Neuronal stem cell (in vitro differentiated cells): ENCODE measurements around the gene LDLRAD1.

Experiments used
- DNase-seq: peaks from one replicate; pipeline ENCODE4 v3.0.0-alpha.2; 2013; ENCODE audit warnings: low spot score
- H2AFZ ChIP-seq: one replicate; pipeline ENCODE4 v1.6.1; 2013; ENCODE audit warnings: mild to moderate bottlenecking, low read length, inconsistent platforms
- H2AK5ac ChIP-seq: 2 replicates; pipeline ENCODE4 v1.6.1; 2013; ENCODE audit warnings: low read depth, mild to moderate bottlenecking, inconsistent platforms, low read length, moderate library complexity, mixed read lengths
- H2BK120ac ChIP-seq: 2 replicates; pipeline ENCODE4 v1.6.1; 2013; ENCODE audit warnings: low read depth, mild to moderate bottlenecking, inconsistent platforms, low read length, moderate library complexity, mixed read lengths
- H2BK12ac ChIP-seq: one replicate; pipeline ENCODE4 v1.6.1; 2013; ENCODE audit warnings: low read length, inconsistent platforms
- H2BK15ac ChIP-seq: 2 replicates; pipeline ENCODE4 v1.6.1; 2013; ENCODE audit warnings: mild to moderate bottlenecking, low read length, inconsistent platforms, mixed read lengths
- H2BK5ac ChIP-seq: one replicate; pipeline ENCODE4 v1.6.1; 2013; ENCODE audit warnings: inconsistent platforms, mild to moderate bottlenecking, low read length, moderate library complexity
- H3K14ac ChIP-seq: one replicate; pipeline ENCODE4 v1.6.1; 2013; ENCODE audit warnings: low read length, inconsistent platforms
- H3K18ac ChIP-seq: 2 replicates; pipeline ENCODE4 v1.6.1; 2013; ENCODE audit warnings: low read length, inconsistent platforms
- H3K23ac ChIP-seq: 2 replicates; pipeline ENCODE4 v1.6.1; 2013; ENCODE audit warnings: low read depth, mild to moderate bottlenecking, mixed read lengths, low read length, inconsistent platforms; ENCODE audit not compliant: poor library complexity
- H3K27ac ChIP-seq: replicated peaks from 3 replicates; pipeline ENCODE4 v1.5.1; 2013; ENCODE audit warnings: low read length, inconsistent platforms
- H3K27me3 ChIP-seq, 3 experiments: 2 replicates each; pipeline ENCODE4 v1.6.1; 2013; ENCODE audit warnings: low read length in 3 of 3, mild to moderate bottlenecking in 2 of 3, inconsistent platforms in 1 of 3, low read depth in 1 of 3, mixed read lengths in 1 of 3, moderate library complexity in 1 of 3; ENCODE audit not compliant: control insufficient read depth in 3 of 3, insufficient read depth in 3 of 3
- H3K36me3 ChIP-seq, 2 donors: replicated peaks in 1 of 2; 2 replicates each; pipeline ENCODE4 v1.6.1; 2013; ENCODE audit warnings: low read length in 2 of 2; ENCODE audit not compliant: control insufficient read depth in 2 of 2, insufficient read depth in 2 of 2
- H3K4ac ChIP-seq: 2 replicates; pipeline ENCODE4 v1.6.1; 2013; ENCODE audit warnings: inconsistent platforms, mild to moderate bottlenecking, low read length, moderate library complexity
- H3K4me1 ChIP-seq, 2 donors: 1 replicate in 1 of 2; 2 replicates in 1 of 2; pipeline ENCODE4 v1.6.1; 2013; ENCODE audit warnings: low read length in 2 of 2, low read depth in 1 of 2; ENCODE audit not compliant: control insufficient read depth in 2 of 2, insufficient read depth in 1 of 2
- H3K4me2 ChIP-seq: one replicate; pipeline ENCODE4 v1.6.1; 2013; ENCODE audit warnings: mild to moderate bottlenecking, low read length, inconsistent platforms; ENCODE audit not compliant: insufficient read depth, poor library complexity, severe bottlenecking
- H3K4me3 ChIP-seq, 2 donors: 2 replicates each; pipeline ENCODE4 v1.5.1; 2013; ENCODE audit warnings: low read length in 2 of 2, mild to moderate bottlenecking in 2 of 2, inconsistent platforms in 1 of 2, moderate library complexity in 1 of 2
- H3K79me1 ChIP-seq: one replicate; pipeline ENCODE4 v1.6.1; 2013; ENCODE audit warnings: low read depth, mild to moderate bottlenecking, inconsistent platforms, low read length, moderate library complexity
- H3K9ac ChIP-seq: one replicate; pipeline ENCODE4 v1.6.1; 2013; ENCODE audit warnings: mild to moderate bottlenecking, low read depth, low read length, inconsistent platforms; ENCODE audit not compliant: poor library complexity
- H3K9me3 ChIP-seq, 2 donors: replicated peaks in 1 of 2; 2 replicates each; pipeline versions ENCODE3 to v1.6.1; 2013; ENCODE audit warnings: low read length in 2 of 2, mild to moderate bottlenecking in 2 of 2, inconsistent platforms in 1 of 2, low read depth in 1 of 2, mixed read lengths in 1 of 2, moderate library complexity in 1 of 2; ENCODE audit not compliant: control insufficient read depth in 2 of 2, insufficient read depth in 1 of 2
- H4K8ac ChIP-seq: one replicate; pipeline ENCODE4 v1.6.1; 2013; ENCODE audit warnings: low read depth, mild to moderate bottlenecking, inconsistent platforms, low read length, moderate library complexity
- H4K91ac ChIP-seq: one replicate; pipeline ENCODE4 v1.6.1; 2013; ENCODE audit warnings: low read length, low read depth, mild to moderate bottlenecking, inconsistent platforms; ENCODE audit not compliant: poor library complexity
- WGBS, 2 donors: extraction: QIAGEN DNeasy Blood & Tissue Kit; methylation state at CpG; one replicate each; pipeline ENCODE4 v1.1.7; 2013; ENCODE audit warnings: missing lambda C conversion rate in 2 of 2, mixed read lengths in 1 of 2; ENCODE audit not compliant: insufficient read length in 2 of 2, insufficient replicate concordance in 1 of 2; ENCODE audit errors: extremely low coverage in 2 of 2; 5-methylcytosine and 5-hydroxymethylcytosine counted together

Gene LDLRAD1

DNA sequence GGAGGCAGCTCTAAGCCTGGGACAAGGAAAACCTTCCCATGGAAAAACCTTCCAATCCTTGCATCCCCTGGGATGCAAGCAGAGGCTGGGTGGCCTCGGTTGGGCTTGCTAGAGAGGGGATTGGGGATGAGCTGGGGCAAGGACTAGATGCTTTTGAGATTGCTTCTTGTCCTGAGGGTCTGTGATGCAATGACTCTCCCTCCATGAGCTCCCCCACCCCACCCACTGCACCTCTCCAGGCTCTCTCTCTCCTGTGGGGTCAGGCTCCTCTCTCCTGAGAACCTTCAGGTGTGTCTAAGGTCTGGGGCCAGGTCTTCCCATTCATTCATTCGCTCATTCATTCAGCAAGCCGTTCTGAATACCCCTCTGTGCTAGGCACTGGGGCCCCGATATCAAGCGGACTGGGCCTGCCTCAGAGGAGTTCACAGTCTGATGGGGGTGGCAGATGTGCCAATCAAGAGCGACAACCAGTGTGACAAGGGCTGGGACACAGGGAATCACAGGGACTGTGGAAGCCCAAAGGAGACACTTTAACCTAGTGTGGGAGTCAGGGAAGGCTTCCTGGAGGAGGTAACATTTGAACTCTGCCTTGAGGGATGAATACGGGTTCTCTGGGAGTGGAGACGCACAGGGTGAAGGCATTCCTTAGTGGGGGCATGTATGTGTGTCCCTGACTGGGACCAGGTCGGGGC is 6.5 kb downstream of the LDLRAD1 start:
- H2BK120ac ChIP-seq = no peak overlapping the region
- H2AK5ac ChIP-seq = peak overlapping the region; percentile 57
- H3K4me2 ChIP-seq = no peak overlapping the region
- H4K91ac ChIP-seq = no peak overlapping the region
- H3K36me3 ChIP-seq = no peaks in the 10 kb centered on the region
- H3K18ac ChIP-seq = no peak overlapping the region
- H2AFZ ChIP-seq = no peak overlapping the region
- H3K4me3 ChIP-seq = no peak overlapping the region
- H3K9ac ChIP-seq = no peak overlapping the region
- H3K27me3 ChIP-seq = peaks cover 0 to 35% (median 0%) of the 10 kb centered on the region in 3 experiments
- no peak overlapping the region for H4K8ac ChIP-seq
- H2BK15ac ChIP-seq = no peak overlapping the region
- no peak overlapping the region for H2BK12ac ChIP-seq
- no peaks in the 10 kb centered on the region for H3K9me3 ChIP-seq
- no peak overlapping the region for H3K14ac ChIP-seq
- H3K23ac ChIP-seq = no peak overlapping the region
- no peak overlapping the region for H2BK5ac ChIP-seq
- WGBS, 2 donors = no CpG with 5 or more reads among the region's 9 CpGs
- H3K4me1 ChIP-seq = peaks cover 0 to 1% of the 10 kb centered on the region in 2 donors
- no peak overlapping the region for H3K4ac ChIP-seq
- no peaks in the 10 kb centered on the region for H3K79me1 ChIP-seq
- DNase-seq = no peak
- no peak overlapping the region for H3K27ac ChIP-seq

DNA sequence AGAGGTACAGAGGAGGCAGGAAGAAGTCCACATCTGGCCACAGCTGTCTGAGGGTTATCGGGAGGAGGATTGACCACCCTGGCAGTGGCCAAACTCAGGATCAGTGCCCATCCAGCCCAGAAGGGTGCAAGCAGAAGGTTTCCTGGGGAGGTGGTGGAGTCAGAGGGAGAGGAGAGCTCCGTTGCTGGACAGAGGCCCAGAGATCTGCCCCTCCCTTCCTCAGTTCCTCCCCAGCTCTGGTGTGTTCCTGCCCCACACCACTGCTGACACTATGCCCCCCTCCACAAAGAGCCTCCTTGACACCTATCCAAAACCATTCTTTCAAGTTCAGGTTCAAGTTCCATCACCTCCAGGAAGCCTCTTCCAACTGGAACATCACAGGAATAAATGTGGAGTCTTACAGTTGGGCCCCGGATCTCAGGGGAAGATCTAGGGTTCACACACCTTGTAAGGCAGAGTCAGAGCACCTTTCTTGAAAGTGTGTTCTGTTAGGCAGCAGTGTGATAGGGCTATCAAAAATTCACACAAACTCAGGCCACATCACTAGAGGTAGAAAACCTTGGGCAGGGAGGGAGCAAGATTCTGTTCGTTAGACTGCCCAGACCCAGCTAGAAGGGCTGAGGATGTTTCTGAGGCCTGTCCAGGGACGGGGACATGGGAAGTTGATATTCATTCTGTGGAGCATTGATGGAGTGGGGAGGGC is 7.4 kb downstream of the LDLRAD1 start:
- Histone ChIP-seq H2BK12ac (no peak overlapping the region), H2BK120ac (no peak overlapping the region), H3K79me1 (no peaks in the 10 kb centered on the region), H3K4me3 (no peak overlapping the region), H3K4me2 (no peak overlapping the region), H3K4ac (no peak overlapping the region), H2BK15ac (no peak overlapping the region), H3K9ac (no peak overlapping the region), H4K8ac (no peak overlapping the region), H3K14ac (no peak overlapping the region), H3K23ac (no peak overlapping the region), H3K27me3 (peaks cover 0 to 37% (median 0%) of the 10 kb centered on the region in 3 experiments), H4K91ac (no peak overlapping the region), H2BK5ac (no peak overlapping the region), H3K36me3 (no peaks in the 10 kb centered on the region), H3K18ac (no peak overlapping the region), H3K27ac (no peak overlapping the region), H2AK5ac (no peak overlapping the region), H2AFZ (no peak overlapping the region), H3K9me3 (no peaks in the 10 kb centered on the region), H3K4me1 (peaks cover 0 to 1% of the 10 kb centered on the region in 2 donors)
- WGBS, 2 donors = no CpG with 5 or more reads among the region's 5 CpGs
- no peak for DNase-seq

DNA sequence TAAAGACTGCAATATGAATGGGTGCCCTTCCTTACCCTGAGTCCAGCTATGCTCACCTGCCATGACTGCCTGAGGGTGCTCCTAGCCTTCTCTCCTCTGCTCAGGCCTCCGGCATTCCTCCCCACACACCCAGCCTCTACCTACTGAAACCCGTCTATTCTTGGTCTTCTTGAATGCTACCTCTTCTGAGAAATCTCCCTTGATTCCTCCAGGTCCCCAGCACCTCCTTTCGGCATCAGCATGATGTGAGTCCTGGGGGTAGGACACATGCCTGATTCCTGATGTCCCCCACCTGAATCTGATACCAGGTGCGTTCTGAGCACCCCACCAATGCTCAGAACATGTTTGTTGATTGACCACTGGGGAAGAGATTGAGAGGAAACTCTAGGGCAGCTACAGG is 8.6 kb downstream of the LDLRAD1 start:
- H2AK5ac ChIP-seq = no peak overlapping the region
- no peak overlapping the region for H3K18ac ChIP-seq
- H2BK12ac ChIP-seq = no peak overlapping the region
- H2BK15ac ChIP-seq = no peak overlapping the region
- no peak overlapping the region for H4K91ac ChIP-seq
- no peak overlapping the region for H3K4me2 ChIP-seq
- H3K27ac ChIP-seq = no peak overlapping the region
- no CpG with 5 or more reads among the region's 4 CpGs for WGBS, 2 donors
- H3K14ac ChIP-seq = no peak overlapping the region
- H3K27me3 ChIP-seq = peaks cover 0 to 33% (median 0%) of the 10 kb centered on the region in 3 experiments
- no peak overlapping the region for H3K23ac ChIP-seq
- H2BK5ac ChIP-seq = no peak overlapping the region
- H2AFZ ChIP-seq = no peak overlapping the region
- H3K79me1 ChIP-seq = no peaks in the 10 kb centered on the region
- H3K4ac ChIP-seq = no peak overlapping the region
- H3K9ac ChIP-seq = no peak overlapping the region
- H3K36me3 ChIP-seq = no peaks in the 10 kb centered on the region
- DNase-seq = no peak
- H3K4me1 ChIP-seq = peaks cover 0 to 1% of the 10 kb centered on the region in 2 donors
- no peak overlapping the region for H2BK120ac ChIP-seq
- H3K4me3 ChIP-seq = no peak overlapping the region
- H3K9me3 ChIP-seq = peaks cover 0 to 3% of the 10 kb centered on the region in 2 donors
- H4K8ac ChIP-seq = peak overlapping the region; percentile 33

DNA sequence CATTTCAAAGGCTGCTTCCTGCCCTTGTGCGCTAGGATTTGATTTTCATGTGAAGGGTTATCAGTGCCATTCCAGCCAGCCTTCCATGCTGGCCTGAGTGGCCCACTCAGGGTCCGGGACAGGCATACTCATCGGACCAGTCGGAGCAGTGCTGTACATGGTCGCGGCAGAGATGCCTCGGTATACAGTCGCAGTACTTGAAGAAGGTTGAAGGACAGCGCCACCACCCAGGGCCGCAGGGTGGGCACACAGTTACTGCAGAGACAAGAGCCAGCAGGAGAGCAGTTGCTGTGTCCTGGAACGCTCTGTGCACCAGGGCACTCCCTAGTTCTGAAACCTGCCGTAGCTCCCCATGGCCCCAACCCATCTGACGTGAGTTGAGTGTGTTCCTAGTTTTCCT is 9.1 kb downstream of the LDLRAD1 start:
- no peak for DNase-seq
- Histone ChIP-seq H3K79me1 (no peaks in the 10 kb centered on the region), H3K4me3 (no peak overlapping the region), H3K9ac (no peak overlapping the region), H3K18ac (no peak overlapping the region), H3K23ac (no peak overlapping the region), H3K4ac (no peak overlapping the region), H4K91ac (no peak overlapping the region), H3K27ac (no peak overlapping the region), H3K9me3 (peaks cover 0 to 3% of the 10 kb centered on the region in 2 donors), H2AK5ac (no peak overlapping the region), H3K4me2 (no peak overlapping the region), H2BK15ac (no peak overlapping the region), H3K14ac (no peak overlapping the region), H4K8ac (no peak overlapping the region), H2BK12ac (no peak overlapping the region), H2BK5ac (no peak overlapping the region), H2BK120ac (no peak overlapping the region), H3K27me3 (peaks cover 0 to 33% (median 0%) of the 10 kb centered on the region in 3 experiments), H3K4me1 (peaks cover 0 to 1% of the 10 kb centered on the region in 2 donors), H3K36me3 (no peaks in the 10 kb centered on the region), H2AFZ (no peak overlapping the region)
- WGBS, 2 donors = no CpG with 5 or more reads among the region's 13 CpGs
